H9 (cell line): ENCODE results near the gene AMACR. TPM values are rescaled to one million over a fixed set of nuclear protein-coding genes. Genes with fewer than 3 reads are reported as not detected.

Source experiments
- DNase-seq: peaks from one replicate; pipeline ENCODE4 v3.0.0-alpha.2; 2017
- H2AFZ ChIP-seq: one replicate; pipeline ENCODE4 v1.6.1; 2013; ENCODE audit warnings: mild to moderate bottlenecking, low read length, control low read depth, moderate library complexity
- H2AK5ac ChIP-seq: 2 replicates; pipeline ENCODE4 v1.6.1; 2013; ENCODE audit warnings: low read length, control low read depth, mixed read lengths; ENCODE audit not compliant: insufficient read length
- H2BK120ac ChIP-seq: one replicate; pipeline ENCODE4 v1.6.1; 2013; ENCODE audit warnings: low read depth, mild to moderate bottlenecking, low read length, control low read depth, inconsistent platforms; ENCODE audit not compliant: poor library complexity, severe bottlenecking
- H2BK12ac ChIP-seq: 2 replicates; pipeline ENCODE4 v1.6.1; 2013; ENCODE audit warnings: low read length, control low read depth, mixed read lengths, low read depth; ENCODE audit not compliant: insufficient read length
- H2BK15ac ChIP-seq: 2 replicates; pipeline ENCODE4 v1.6.1; 2013; ENCODE audit warnings: low read depth, low read length, control low read depth
- H2BK20ac ChIP-seq: one replicate; pipeline ENCODE4 v1.6.1; 2013; ENCODE audit warnings: low read depth, mild to moderate bottlenecking, low read length, control low read depth, inconsistent platforms; ENCODE audit not compliant: poor library complexity, severe bottlenecking
- H2BK5ac ChIP-seq: 2 replicates; pipeline ENCODE4 v1.6.1; 2013; ENCODE audit warnings: low read length, control low read depth, mixed read lengths; ENCODE audit not compliant: insufficient read length
- H3K14ac ChIP-seq: 2 replicates; pipeline ENCODE4 v1.6.1; 2013; ENCODE audit warnings: low read length, control low read depth; ENCODE audit not compliant: insufficient read depth
- H3K18ac ChIP-seq: 2 replicates; pipeline ENCODE4 v1.6.1; 2013; ENCODE audit warnings: low read depth, mild to moderate bottlenecking, mixed read lengths, low read length, control low read depth; ENCODE audit not compliant: insufficient read length
- H3K23ac ChIP-seq: 2 replicates; pipeline ENCODE4 v1.6.1; 2013; ENCODE audit warnings: low read length, control low read depth, mixed read lengths, low read depth; ENCODE audit not compliant: insufficient read length
- H3K23me2 ChIP-seq: 2 replicates; pipeline ENCODE4 v1.6.1; 2013; ENCODE audit warnings: low read depth, mild to moderate bottlenecking, mixed read lengths, low read length, control low read depth; ENCODE audit not compliant: insufficient read length, poor library complexity, severe bottlenecking
- H3K27ac ChIP-seq: 2 replicates; pipeline ENCODE4 v1.5.1; 2013; ENCODE audit warnings: low read length, control low read depth, mixed read lengths, low read depth; ENCODE audit not compliant: insufficient read length
- H3K27me3 ChIP-seq: 2 replicates; pipeline ENCODE4 v1.6.1; 2013; ENCODE audit warnings: low read length, control low read depth, inconsistent platforms; ENCODE audit not compliant: insufficient read depth
- H3K4ac ChIP-seq: 2 replicates; pipeline ENCODE4 v1.6.1; 2013; ENCODE audit warnings: low read depth, mild to moderate bottlenecking, control low read depth, inconsistent platforms, low read length, moderate library complexity
- H3K4me1 ChIP-seq: 2 replicates; pipeline ENCODE4 v1.6.1; 2013; ENCODE audit warnings: low read length, control low read depth, inconsistent platforms; ENCODE audit not compliant: insufficient read depth
- H3K4me2 ChIP-seq: 2 replicates; pipeline ENCODE4 v1.6.1; 2013; ENCODE audit warnings: low read length, control low read depth, mixed read lengths; ENCODE audit not compliant: insufficient read length, insufficient read depth
- H3K56ac ChIP-seq: 2 replicates; pipeline ENCODE4 v1.6.1; 2013; ENCODE audit warnings: low read depth, mild to moderate bottlenecking, mixed read lengths, low read length, control low read depth; ENCODE audit not compliant: insufficient read length
- H3K79me1 ChIP-seq: 2 replicates; pipeline ENCODE4 v1.6.1; 2013; ENCODE audit warnings: low read depth, mild to moderate bottlenecking, moderate library complexity, low read length, control low read depth, inconsistent platforms; ENCODE audit not compliant: insufficient read depth, poor library complexity, severe bottlenecking
- H3K79me2 ChIP-seq: 2 replicates; pipeline ENCODE4 v1.6.1; 2013; ENCODE audit warnings: low read length, control low read depth, inconsistent platforms; ENCODE audit not compliant: insufficient read depth
- H3K9ac ChIP-seq: 2 replicates; pipeline ENCODE4 v1.6.1; 2013; ENCODE audit warnings: low read length, control low read depth, mixed read lengths; ENCODE audit not compliant: insufficient read length; ENCODE audit errors: extremely low read depth
- H3K9me3 ChIP-seq: one replicate; pipeline ENCODE4 v1.6.1; 2013; ENCODE audit warnings: low read depth, low read length, inconsistent platforms; ENCODE audit not compliant: control insufficient read depth
- H3T11ph ChIP-seq: one replicate; pipeline ENCODE4 v1.6.1; 2013; ENCODE audit warnings: mild to moderate bottlenecking, low read length, control low read depth, inconsistent platforms
- H4K20me1 ChIP-seq: one replicate; pipeline ENCODE4 v1.6.1; 2013; ENCODE audit not compliant: control insufficient read depth, insufficient read length, insufficient read depth
- H4K5ac ChIP-seq: 2 replicates; pipeline ENCODE4 v1.6.1; 2013; ENCODE audit warnings: low read depth, mild to moderate bottlenecking, mixed read lengths, low read length, control low read depth; ENCODE audit not compliant: insufficient read length
- H4K8ac ChIP-seq: replicated peaks from 2 replicates; pipeline ENCODE4 v1.6.1; 2013; ENCODE audit warnings: low read length, control low read depth, mixed read lengths, low read depth; ENCODE audit not compliant: insufficient read length
- H4K91ac ChIP-seq: 2 replicates; pipeline ENCODE4 v1.6.1; 2013; ENCODE audit warnings: low read depth, mild to moderate bottlenecking, moderate library complexity, mixed read lengths, low read length, control low read depth; ENCODE audit not compliant: insufficient read length
- H3K27ac Mint-ChIP-seq, 3 experiments: 2 replicates in 2 of 3; 3 replicates in 1 of 3; pipeline ENCODE4 v1.8.0; 2020 to 2021; ENCODE audit warnings: mixed read lengths in 3 of 3, mild to moderate bottlenecking in 1 of 3, moderate library complexity in 1 of 3
- H3K27me3 Mint-ChIP-seq: 2 replicates; pipeline ENCODE4 v1.8.0; 2021; ENCODE audit warnings: low read depth, mild to moderate bottlenecking, moderate library complexity, mixed read lengths
- H3K36me3 Mint-ChIP-seq, 3 experiments: 2 replicates in 2 of 3; 3 replicates in 1 of 3; pipeline ENCODE4 v1.8.0; 2020 to 2021; ENCODE audit warnings: low read depth in 3 of 3, mixed read lengths in 3 of 3; ENCODE audit not compliant: insufficient read depth in 1 of 3
- H3K4me1 Mint-ChIP-seq, 2 experiments: 2 replicates each; pipeline ENCODE4 v1.8.0; 2020; ENCODE audit warnings: mixed read lengths in 2 of 2
- H3K4me3 Mint-ChIP-seq, 2 experiments: 2 replicates in 1 of 2; 3 replicates in 1 of 2; pipeline ENCODE4 v1.8.0; 2020 to 2021; ENCODE audit warnings: mild to moderate bottlenecking in 2 of 2, mixed read lengths in 2 of 2, moderate library complexity in 1 of 2
- H3K9me3 Mint-ChIP-seq, 2 experiments: 2 replicates in 1 of 2; 3 replicates in 1 of 2; pipeline ENCODE4 v1.8.0; 2020; ENCODE audit warnings: mild to moderate bottlenecking in 2 of 2, mixed read lengths in 2 of 2, moderate library complexity in 1 of 2
- CTCF ChIP-seq: fragments of 200-600 bp; sonication (generic); conservative IDR thresholded peaks from 3 replicates; pipeline ENCODE4 v1.8.0; 2021; ENCODE audit warnings: antibody characterized with exemption, mild to moderate bottlenecking
- WGBS: extraction: QIAGEN DNeasy Blood & Tissue Kit; methylation state at CpG from one replicate; pipeline ENCODE4 v1.1.7; 2013; ENCODE audit warnings: missing lambda C conversion rate, low lambda C conversion rate, mixed read lengths; ENCODE audit not compliant: insufficient read length; ENCODE audit errors: extremely low coverage; 5-methylcytosine and 5-hydroxymethylcytosine counted together
- total RNA-seq: library from RNA; stranded (reverse); gene quantifications from 2 replicates; pipeline ENCODE4 v1.2.1, GENCODE V29; 2021

The AMACR gene
- total RNA-seq, 1 experiment from 2014 or later = 9.7 TPM

- Mint-ChIP-seq H3K4me3 (no peak overlapping the region), H3K36me3 (peaks cover 0 to 3% (median 0%) of the 10 kb centered on the region in 3 experiments; a peak in 1 of 7 replicates), H3K9me3 (no peaks in the 10 kb centered on the region), H3K4me1 (peaks cover 32 to 39% of the 10 kb centered on the region in 2 experiments), H3K27ac (no peak overlapping the region), H3K27me3 (no peaks in the 10 kb centered on the region)
- Histone ChIP-seq H4K8ac (no peak overlapping the region), H2BK12ac (no peak overlapping the region), H3K79me1 (no peaks in the 10 kb centered on the region), H3T11ph (no peak overlapping the region), H3K27ac (no peak overlapping the region), H4K20me1 (no peaks in the 10 kb centered on the region), H3K4ac (no peak overlapping the region), H2BK5ac (no peak overlapping the region), H3K4me1 (peaks cover 8% of the 10 kb centered on the region; the same call in 1 of the 2 replicates), H4K5ac (no peak overlapping the region), H2AK5ac (no peak overlapping the region), H4K91ac (no peak overlapping the region), H3K27me3 (no peaks in the 10 kb centered on the region), H2AFZ (no peak overlapping the region), H2BK20ac (no peak overlapping the region), H3K23me2 (no peaks in the 10 kb centered on the region), H3K4me2 (no peak overlapping the region), H3K14ac (no peak overlapping the region), H3K9ac (no peak overlapping the region), H3K23ac (no peak overlapping the region), H2BK120ac (no peak overlapping the region), H3K18ac (no peak overlapping the region), H2BK15ac (no peak overlapping the region), H3K9me3 (peaks cover 8% of the 10 kb centered on the region), H3K79me2 (no peaks in the 10 kb centered on the region), H3K56ac (no peak overlapping the region)
- no peak for DNase-seq
- no CpG with 5 or more reads among the region's 8 CpGs for WGBS
- no peak for TF ChIP-seq CTCF
Measured at GRCh38 chr5:33981408-33982162, 26.3 kb downstream of the AMACR start.
